ENCODE data around the gene HOXA11.

HOXA11 gene

GRCh38 chr7:27205325-27206280, 20.6 kb upstream of the HOXA11 start:
- DNase-seq, result no peak

- no peak for DNase-seq
These were observed 19.9 kb upstream of the HOXA11 start for GRCh38 chr7:27204851-27205322.

GRCh38 chr7:27203964-27204594, 19.0 kb upstream of the HOXA11 start:
- DNase-seq, result no peak

- no peak for DNase-seq
These were observed 18.4 kb upstream of the HOXA11 start for GRCh38 chr7:27203365-27203953.

- no peak for DNase-seq
These were observed 17.8 kb upstream of the HOXA11 start for GRCh38 chr7:27202862-27203134.

- DNase-seq, result no peak
These were observed 17.2 kb upstream of the HOXA11 start for GRCh38 chr7:27202018-27202861.

GRCh38 chr7:27201580-27202017, 16.6 kb upstream of the HOXA11 start:
- no peak for DNase-seq

GRCh38 chr7:27200761-27201579, 15.9 kb upstream of the HOXA11 start:
- no peak for DNase-seq

- DNase-seq, result peak; percentile 52
These were observed 15.1 kb upstream of the HOXA11 start, which contains the start of gene HOXA13 for GRCh38 chr7:27199849-27200760. TSS of gene HOXA13 (minus strand) at chr7:27200091. CDS start at chr7:27200077, 14 bp downstream.

- peak; percentile 19 for DNase-seq
These were observed 14.1 kb upstream of the HOXA11 start for GRCh38 chr7:27198871-27199801.

- DNase-seq, result no peak
These were observed 13.3 kb upstream of the HOXA11 start for GRCh38 chr7:27198138-27198841.

GRCh38 chr7:27197137-27198042, 12.4 kb upstream of the HOXA11 start:
- no peak for DNase-seq

GRCh38 chr7:27196287-27196767, 11.3 kb upstream of the HOXA11 start:
- DNase-seq, result peak; percentile 51

- no peak for DNase-seq
These were observed 9.8 kb upstream of the HOXA11 start for GRCh38 chr7:27194686-27195379.

GRCh38 chr7:27194002-27194352, 8.9 kb upstream of the HOXA11 start:
- no peak for DNase-seq

- DNase-seq, result no peak
These were observed 8.4 kb upstream of the HOXA11 start for GRCh38 chr7:27193335-27194001.
